D721Med (cell line): ENCODE results near the gene NPLOC4.

Source experiments
- DNase-seq: peaks from one replicate; pipeline ENCODE4 v3.0.0; 2011; ENCODE audit warnings: low spot score; ENCODE audit not compliant: insufficient read length
- FAIRE-seq: peaks from 2 replicates; lab custom pipeline; 2011; peaks lifted over from hg19 to GRCh38; lab: Jason Lieb, UNC
- TF ChIP-seq, protein P1 (sequence below): IDR thresholded peaks from 2 replicates; pipeline ENCODE4 v1.5.1; 2012; ENCODE audit warnings: mild to moderate bottlenecking, control low read depth; ENCODE audit not compliant: insufficient read depth; ENCODE audit errors: missing control alignments

NPLOC4 gene

GRCh38 chr17:81615401-81615930, 21.4 kb downstream of the NPLOC4 start:
- no peak for FAIRE-seq
- TF ChIP-seq, protein P1, sequence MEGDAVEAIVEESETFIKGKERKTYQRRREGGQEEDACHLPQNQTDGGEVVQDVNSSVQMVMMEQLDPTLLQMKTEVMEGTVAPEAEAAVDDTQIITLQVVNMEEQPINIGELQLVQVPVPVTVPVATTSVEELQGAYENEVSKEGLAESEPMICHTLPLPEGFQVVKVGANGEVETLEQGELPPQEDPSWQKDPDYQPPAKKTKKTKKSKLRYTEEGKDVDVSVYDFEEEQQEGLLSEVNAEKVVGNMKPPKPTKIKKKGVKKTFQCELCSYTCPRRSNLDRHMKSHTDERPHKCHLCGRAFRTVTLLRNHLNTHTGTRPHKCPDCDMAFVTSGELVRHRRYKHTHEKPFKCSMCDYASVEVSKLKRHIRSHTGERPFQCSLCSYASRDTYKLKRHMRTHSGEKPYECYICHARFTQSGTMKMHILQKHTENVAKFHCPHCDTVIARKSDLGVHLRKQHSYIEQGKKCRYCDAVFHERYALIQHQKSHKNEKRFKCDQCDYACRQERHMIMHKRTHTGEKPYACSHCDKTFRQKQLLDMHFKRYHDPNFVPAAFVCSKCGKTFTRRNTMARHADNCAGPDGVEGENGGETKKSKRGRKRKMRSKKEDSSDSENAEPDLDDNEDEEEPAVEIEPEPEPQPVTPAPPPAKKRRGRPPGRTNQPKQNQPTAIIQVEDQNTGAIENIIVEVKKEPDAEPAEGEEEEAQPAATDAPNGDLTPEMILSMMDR, result no peak

GRCh38 chr17:81612172-81612970, 24.5 kb downstream of the NPLOC4 start:
- DNase-seq (no peak), FAIRE-seq (no peak)
- TF ChIP-seq, protein P1, result no peak

More at GRCh38 chr17:81615401-81615930, 21.4 kb downstream of the NPLOC4 start:
- no peak for DNase-seq

- TF ChIP-seq, protein P1, result no peak
- no peak for FAIRE-seq
Observed at GRCh38 chr17:81609541-81610311, 27.2 kb downstream of the NPLOC4 start.

GRCh38 chr17:81608605-81609004, 28.3 kb downstream of the NPLOC4 start:
- TF ChIP-seq, protein P1, result no peak
- DNase-seq, result no peak
- no peak for FAIRE-seq

More at GRCh38 chr17:81609541-81610311, 27.2 kb downstream of the NPLOC4 start:
- DNase-seq, result no peak

GRCh38 chr17:81608082-81608481, 28.8 kb downstream of the NPLOC4 start:
- no peak for FAIRE-seq
- TF ChIP-seq, protein P1, result no peak
- DNase-seq, result no peak

DNA sequence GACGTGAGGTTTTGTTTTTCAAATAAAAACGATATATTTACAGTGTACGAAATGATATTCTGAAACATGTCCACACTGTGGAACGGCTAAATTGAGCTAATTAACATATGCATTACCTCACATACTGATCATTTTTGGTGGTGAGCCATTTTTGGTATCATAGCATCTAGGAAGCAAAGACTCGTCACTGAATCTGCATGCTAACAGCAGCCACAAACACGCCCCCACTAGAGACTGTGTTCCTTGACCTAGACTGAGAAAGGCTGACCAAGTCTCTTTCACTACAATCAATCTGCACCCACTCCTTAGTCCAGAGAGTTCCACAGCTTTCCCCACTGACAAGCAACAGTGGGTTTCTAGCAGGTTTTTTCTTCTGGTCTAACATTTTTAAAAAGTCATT, 29.5 kb downstream of the NPLOC4 start:
- no peak for FAIRE-seq
- no peak for DNase-seq
- TF ChIP-seq, protein P1, result no peak
